ENCODE data around the gene PEX14.

Gene PEX14

DNA sequence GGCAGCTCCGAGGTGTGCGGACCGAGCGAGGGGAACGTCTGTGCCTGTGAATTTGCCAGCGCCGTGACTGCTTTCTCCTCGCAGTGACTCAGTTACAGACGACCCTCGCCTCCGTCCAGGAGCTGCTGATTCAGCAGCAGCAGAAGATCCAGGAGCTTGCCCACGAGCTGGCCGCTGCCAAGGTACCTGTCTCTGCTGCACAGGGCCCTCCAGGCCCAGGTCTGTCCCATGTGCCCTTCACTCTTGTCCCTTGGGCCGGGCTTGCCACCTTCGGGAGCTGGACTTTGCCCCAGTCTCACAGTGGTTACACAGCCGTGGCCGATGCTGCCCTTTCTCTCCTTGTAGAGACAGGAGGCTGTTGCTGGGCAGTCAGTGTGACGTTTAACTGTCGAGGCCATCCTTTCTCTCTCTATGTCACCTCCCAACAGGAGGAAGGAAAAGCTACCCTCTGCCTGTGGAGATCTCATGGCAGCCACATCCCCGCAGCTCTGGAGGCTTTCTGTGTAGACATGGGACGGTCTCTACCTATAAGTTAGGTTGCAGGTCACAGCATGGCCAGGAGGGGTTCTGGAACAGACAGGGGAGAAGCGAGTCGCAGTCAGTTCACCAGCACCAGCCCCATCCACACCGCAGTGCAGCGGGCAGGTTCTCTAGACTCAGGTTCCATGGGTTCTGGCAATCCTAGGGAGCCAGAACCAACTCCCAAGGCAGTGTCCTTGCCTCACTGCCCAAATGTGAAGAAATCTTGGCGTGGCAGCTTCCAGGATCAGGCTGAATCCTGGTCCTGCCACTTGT, 149.7 kb downstream of the PEX14 start:
- DNase-seq = no peak

DNA sequence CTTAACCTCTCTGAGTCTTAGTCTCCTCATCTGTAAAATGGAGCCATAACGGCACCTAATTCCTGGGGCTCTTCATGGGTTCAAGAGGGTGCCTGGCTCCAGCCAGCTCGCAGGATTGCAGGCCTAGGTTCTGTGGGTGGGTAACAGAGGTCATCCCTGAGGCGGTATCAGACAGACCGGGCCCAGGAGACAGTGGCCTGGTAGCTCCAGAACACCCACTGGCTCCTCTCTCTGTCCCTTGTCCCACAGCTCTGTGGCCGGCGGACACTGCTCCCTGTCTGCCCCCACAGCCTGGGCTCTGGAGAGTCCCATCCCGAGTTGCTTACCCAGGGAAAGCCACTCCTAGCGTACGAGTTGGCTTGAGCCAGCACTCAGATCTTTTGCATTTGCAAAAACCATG, 150.3 kb downstream of the PEX14 start:
- DNase-seq = no peak

DNA sequence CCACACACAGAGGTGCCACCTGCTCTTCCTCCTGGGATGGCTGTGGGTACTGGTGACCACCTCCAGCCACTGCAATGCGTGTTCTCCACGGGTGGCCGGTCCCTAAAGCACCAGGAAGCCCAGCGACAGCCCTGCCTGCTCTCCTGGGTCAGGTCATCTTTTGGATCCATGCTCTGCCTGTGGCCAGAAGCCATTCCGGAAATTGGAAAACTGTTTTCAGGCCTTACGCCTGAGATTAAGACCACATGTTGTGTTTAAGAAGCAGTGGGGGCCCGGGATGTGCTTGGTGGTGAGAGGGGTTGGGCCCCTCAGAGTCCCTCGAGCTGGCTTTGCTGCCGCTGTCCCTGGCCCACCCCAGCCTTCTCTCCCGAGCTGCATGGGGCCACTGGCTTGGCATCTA, 150.8 kb downstream of the PEX14 start:
- no peak for DNase-seq

DNA sequence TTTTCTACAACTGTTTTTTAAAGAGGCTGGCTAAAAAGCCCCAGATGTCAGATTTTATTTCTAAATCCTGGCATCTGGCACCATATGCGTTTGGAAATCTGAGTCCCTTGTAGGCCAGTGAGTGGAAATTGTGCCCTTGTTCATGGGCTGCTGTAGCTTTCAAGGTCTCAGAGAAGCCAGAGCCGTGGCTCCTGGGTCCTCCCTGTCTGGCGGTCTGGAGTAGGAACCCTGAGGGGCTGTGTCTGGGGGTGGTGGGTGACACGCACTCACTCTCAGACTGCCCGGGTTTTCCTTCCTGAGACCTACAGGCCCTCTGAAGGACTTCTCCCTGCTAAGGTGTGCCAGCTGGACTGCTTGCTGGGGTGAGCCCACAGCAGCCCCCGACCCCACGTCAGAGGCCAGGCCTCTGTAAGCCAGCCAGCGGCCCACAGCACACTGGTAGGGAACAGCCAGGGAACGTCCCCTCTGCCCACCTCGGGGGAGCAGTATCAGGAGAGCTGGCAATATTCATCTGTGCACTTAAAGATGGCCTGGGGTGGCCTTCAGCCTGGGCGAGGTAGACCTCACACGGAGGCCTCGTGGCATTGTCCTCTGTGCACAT, 151.5 kb downstream of the PEX14 start:
- no peak for DNase-seq

DNA sequence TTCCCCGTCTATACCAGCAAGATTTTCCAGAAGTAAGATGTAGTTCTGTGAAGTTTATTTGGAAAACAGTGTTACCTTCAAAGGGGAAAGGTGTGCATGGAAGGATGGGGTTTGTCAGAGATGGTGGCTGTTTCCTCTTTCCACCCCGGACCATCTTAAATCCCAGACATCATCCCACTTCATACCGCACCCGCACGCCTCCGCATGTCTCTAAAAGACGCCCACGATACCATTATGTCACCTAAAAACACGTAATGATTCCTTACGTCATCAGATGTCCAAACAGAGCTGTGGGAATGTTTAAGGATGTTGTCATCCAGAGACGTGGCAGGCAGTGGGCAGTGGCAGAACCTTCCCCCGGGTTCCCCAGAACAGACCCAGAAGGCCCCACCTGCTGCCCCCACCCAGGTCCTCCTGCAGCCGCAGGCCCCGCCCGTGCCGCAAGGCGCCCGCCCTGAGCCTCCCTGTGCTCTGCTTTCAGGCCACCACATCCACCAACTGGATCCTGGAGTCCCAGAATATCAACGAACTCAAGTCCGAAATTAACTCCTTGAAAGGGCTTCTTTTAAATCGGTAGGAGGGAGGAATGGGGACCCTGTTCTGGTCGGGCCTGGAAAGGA, 152.2 kb downstream of the PEX14 start:
- DNase-seq = no peak

DNA sequence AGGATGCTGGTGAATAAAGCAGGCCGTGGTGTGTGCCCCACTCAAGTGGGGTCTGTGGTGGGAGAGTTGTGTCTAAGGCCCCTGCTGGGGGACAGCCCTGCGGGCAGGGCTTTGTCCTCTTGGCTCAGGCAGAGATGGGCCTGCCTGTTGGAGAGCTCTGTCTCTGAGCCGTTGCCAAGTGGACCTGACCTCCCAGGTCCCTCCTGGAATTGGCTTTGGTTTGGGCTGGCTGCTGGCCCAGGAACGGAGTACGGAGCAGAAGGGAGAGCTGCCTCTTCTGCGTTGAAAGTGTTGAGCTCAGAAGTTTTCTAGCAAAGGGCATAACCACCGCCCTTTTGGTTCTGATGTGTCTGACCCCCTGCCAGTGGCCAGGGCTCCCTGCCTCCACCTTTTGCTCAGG, 153.9 kb downstream of the PEX14 start:
- DNase-seq = no peak

DNA sequence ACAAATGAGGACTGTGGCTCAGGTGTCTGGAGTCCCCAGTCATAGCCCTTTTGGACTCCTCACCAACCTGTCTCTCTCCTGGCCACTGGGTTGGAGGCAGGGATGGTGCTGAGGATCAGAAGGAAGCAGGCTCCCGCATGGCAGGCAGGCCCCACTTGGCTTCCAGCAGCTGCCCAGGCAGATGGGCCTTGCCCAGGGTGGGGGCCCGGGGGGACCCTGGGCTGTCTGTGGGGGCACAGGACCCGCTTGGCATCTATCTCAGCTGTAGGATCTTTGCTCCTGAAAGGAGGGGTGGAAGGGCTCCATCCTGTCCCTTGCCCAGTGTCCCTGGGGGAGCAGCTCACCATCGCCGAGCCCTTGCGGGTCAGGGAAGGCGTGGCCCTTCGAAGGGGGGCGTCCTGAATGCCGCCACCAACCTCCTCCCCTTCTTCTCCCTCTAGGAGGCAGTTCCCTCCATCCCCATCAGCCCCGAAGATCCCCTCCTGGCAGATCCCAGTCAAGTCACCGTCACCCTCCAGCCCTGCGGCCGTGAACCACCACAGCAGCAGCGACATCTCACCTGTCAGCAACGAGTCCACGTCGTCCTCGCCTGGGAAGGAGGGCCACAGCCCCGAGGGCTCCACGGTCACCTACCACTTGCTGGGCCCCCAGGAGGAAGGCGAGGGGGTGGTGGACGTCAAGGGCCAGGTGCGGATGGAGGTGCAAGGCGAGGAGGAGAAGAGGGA, 154.5 kb downstream of the PEX14 start:
- DNase-seq = no peak

DNA sequence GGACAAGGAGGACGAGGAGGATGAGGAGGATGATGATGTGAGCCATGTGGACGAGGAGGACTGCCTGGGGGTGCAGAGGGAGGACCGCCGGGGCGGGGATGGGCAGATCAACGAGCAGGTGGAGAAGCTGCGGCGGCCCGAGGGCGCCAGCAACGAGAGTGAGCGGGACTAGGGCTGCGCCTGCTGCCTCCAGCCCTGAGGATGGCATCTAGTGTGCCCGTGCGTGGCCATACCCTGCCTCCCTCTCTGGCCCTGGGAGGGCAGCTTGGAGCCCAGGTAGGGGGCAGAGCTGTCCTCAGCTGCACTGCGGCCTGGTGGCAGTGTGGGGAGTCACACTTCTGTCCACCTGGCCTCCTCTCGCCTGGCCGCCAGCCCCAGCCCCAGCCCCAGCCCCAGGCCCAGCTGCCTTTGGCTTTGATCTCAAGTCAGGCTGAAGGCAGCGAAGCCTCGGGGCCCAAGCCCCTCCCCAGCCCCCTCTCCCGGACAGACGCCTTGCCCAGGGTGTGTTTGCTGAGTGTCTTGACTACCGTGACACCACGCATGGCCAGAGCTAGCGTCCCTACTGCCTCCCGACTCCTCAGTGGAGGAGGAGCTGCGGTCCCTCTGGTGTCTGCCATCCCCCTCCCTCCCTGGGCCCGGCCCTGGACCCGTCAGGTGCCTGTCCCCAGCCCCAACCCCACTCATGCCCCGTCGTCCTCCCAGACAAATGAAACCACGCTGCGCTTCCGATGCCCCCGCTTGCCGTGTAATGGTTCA, 155.2 kb downstream of the PEX14 start:
- DNase-seq = no peak

DNA sequence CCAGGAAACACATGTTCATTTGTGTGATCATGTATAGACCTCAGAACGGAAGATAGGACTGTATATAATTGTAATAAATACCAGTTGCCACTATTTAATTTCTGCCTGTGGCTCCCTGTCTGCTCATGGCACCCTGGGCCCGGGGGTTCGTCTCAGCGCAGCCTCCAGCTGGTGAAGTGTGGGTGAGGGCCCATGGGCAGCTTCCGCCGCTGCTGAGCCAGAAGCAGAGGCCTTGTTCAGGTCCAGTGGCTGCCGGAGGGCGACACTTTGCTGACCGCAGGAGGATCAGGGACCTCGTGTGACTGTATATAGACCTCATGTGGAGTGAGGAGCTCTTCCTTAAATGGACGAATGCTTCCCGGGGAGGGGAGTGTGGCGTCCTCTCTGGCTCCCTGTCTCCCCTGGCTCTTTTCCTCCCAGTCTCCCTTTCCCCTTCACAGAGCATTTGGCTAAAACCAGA, 155.9 kb downstream of the PEX14 start:
- no peak for DNase-seq

DNA sequence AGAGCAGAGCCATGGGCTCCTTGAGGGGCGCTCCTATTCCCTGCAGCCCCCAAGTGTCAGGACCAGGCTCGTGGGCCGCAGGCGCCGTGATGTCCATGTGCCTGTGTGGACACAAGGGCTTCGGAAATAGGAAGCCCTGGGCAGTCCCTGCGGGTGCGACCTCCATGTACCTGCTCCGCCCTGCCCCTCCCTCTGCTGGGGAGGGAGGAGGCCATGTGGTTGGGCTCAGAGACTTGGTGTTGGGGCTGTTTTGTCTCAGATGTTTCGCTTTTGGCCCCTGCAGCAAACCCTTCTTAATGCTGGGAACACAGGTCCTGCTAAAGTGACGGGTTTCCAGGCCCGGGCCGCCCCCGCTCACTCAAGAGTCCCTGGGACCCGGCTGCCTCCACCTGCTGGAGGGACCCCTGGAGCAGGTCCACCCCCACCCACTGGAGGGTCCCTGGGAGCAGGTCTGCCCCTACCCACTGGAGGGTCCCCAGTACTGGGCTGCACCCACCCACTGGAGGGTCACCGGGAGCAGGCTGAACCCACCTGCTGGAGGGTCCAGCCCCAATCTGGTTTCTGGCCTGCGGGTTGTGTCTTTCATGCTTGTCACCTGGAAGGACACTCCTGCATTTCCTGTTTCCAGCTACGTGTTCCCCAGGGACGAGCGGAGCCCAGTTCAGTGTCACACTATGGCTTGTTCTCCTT, 156.5 kb downstream of the PEX14 start:
- DNase-seq = no peak

DNA sequence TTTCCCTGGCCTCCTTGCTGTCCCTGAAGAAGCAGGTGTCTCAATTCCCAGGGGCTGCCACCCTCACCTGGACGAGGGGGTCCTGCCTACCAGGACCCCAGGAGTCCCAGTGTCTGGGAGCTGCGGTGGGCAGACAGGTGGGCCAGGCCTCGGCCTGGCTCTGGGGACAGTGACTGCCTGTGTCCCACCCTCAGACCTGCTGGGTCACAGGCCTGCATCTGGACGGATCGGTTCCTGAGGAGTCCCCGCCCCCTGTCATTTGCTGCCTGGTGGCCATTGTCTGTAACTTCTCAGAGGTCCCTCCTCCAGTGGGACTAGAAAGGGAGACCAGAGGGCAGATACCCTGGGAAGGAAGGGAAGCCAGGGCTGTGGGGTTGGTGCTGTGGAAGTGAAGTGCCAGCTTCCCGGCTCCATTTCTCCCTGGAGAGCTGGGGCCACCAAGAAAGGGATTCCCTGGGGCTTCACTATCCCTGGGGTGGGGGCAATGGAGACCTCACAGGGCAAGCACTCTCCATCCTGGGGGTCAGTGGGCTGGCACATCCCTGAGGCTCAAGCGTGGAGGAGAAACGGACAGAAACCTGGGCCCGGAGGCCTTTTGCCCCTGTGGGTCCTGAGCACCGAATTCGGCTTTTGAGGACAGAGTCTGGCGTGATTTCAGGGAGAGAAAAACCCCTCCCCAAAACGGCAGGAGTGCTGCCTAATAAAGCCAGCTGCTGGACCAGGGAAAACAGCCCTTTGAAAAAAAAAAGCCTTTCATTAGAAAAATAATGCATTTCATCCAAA, 157.3 kb downstream of the PEX14 start:
- DNase-seq = no peak

DNA sequence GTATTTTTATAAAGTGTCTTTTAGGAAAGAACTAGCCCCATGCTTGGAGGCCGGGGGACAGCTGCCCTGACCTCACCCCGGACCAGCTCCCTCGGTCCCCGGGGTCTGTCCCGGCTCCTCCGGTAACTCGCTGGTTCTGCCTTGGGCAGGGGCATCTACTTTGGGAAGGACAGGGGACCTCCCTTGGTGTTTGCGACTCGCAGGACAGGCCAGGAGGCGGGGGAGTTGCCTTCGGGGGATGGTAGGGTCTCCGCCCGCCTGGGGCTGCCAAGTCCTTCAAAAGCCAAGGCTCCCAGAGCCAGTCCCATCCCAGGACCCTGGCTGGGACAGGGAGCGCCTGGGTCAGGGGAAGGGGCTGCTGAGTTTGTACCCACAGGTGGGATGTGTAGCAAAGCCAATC, 157.9 kb downstream of the PEX14 start:
- no peak for DNase-seq

DNA sequence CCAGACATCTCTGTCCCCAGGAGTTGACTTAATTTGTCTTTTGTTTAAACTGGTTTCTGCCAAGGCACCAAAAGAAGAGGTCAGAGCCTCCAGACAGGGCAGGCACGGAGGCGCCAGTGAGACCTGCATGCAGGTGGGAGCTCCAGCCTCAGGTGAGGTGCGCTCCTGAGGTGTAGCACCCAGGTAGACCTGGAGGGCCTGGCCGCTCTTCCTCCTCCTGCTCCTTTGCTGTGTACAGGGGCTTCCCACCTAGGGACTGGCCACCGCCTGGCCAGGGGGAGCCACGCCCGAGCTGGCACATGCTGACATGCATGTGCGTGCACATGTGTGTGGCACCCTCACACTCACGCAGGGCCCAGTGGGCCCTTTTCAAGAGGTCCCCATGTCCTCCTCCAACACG, 158.7 kb downstream of the PEX14 start:
- no peak for DNase-seq

DNA sequence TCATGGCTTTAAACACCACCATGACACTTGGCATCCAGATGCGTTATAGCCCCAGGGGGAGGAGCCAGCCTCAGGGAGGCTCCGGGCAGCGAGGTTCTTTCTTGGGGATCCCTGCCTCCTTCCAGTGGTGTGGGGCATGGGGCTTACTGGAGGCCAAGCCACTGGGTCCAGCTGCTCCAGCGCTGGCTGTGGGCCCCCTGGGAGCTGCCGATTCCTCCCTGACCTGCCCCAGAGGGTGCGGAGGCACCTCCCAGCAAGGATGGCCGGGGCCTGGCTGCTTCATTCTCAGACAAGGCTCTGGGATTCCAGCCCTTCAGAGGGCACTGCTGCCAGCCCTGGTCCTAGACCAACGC, 159.3 kb downstream of the PEX14 start:
- no peak for DNase-seq

DNA sequence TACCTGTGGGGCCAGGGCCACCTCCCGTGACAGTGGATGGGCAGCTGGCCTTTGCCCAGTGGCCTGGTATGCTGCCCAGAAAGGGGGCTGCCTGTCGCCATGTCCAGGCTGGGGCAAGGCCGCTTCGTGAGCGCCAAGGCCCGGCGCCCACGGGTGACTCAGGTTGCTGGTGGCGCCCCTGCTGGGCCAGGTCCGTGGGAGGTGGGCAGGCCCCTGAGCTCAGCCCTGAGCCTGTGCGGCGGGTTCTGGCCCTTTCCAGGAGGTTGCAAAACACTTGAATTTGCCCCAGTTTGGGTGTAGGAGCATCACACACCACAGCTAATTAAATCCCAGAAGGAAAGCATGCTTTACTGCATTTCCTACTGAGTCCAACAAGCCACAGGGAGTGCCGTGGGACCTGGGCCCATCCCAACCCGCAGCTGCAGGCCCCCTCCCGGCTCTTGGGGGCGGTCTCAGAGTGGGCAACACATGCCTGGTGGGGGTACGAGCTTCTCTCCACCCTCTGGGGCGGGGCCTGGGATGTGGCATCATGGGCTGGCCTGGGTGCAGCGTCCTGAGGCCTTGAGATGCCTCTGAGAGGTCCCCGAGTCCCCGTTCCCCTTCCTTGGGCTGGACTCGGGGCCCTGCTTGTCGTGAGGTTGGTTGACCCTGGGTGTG, 159.8 kb downstream of the PEX14 start:
- DNase-seq = no peak

DNA sequence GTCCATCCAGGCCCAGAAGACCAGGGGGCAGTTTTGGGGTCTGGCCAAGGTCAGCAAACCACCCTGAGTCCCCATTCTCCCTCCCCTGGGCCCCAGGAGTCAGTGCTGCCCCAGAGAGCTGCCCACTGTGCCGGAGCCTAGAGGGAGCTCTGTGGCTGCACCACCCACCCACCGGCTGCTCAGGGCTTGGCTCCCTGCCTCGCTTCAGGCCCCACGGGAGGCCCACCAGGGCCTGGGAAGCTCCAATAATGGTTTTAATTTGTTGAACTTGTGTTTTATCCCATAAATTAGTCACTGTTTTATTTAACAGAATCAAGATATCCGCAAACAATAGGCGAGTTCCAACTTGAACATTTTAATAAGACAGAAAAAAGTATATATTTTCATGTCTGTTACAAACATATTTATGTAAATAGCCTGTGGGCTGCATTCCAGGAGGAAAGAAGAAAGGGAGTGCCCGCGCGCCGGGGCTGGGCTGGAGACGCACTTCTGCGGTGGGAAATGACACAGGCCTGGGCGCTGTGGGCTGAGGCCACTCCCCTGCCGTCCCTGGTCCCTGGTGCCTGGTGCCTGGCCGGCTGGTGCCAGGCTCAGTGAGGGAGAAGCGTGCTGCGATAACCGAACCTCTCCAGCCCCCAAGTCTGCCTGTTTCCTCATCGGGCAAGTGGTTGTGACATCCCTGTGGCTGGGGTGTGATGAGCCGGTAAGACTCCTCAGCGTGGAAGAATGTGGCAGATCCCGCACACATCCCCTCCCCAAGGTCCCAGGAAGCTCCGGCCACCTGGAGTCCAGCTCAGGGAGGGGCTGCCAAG, 160.5 kb downstream of the PEX14 start:
- no peak for DNase-seq

DNA sequence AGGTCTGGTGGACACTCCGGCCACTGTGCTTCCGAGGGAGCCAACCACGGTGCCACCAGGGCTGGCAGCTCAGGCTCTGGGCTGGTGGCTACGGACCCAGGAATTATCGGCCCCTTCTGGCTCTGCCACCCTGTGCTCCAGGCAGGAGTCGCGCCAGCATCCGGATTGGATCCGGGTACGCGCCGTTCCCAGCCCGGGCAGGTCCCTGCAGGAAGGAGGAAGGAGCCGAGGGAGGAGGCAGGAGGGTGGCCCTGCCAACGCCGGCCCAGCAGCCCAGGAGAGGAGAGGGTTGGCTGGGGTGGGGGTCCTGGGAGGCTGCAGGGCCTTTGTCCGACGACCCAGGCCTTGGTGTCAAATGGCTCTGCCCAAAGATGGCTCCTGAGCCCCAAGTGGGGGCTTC, 161.2 kb downstream of the PEX14 start:
- DNase-seq = no peak

DNA sequence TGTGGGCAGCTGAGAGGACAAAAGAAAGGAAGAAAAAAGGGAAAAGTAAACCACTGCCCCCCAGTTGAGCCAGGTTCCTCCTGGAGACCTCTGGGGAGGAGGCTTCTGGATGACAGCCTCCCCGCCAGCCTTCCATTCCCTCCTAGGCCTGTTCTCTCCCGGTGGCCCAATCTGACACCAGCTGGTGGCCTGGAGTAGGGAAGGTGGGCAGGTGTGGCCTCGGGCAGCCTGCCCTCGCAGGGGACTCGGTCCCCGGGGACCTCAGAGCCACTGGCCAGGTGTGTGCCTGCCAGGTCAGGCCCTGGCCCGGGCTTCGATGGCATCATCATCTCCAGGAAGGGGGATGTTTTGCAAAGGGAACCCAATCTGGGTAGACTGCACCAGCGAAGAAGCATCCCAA, 162.7 kb downstream of the PEX14 start:
- no peak for DNase-seq

DNA sequence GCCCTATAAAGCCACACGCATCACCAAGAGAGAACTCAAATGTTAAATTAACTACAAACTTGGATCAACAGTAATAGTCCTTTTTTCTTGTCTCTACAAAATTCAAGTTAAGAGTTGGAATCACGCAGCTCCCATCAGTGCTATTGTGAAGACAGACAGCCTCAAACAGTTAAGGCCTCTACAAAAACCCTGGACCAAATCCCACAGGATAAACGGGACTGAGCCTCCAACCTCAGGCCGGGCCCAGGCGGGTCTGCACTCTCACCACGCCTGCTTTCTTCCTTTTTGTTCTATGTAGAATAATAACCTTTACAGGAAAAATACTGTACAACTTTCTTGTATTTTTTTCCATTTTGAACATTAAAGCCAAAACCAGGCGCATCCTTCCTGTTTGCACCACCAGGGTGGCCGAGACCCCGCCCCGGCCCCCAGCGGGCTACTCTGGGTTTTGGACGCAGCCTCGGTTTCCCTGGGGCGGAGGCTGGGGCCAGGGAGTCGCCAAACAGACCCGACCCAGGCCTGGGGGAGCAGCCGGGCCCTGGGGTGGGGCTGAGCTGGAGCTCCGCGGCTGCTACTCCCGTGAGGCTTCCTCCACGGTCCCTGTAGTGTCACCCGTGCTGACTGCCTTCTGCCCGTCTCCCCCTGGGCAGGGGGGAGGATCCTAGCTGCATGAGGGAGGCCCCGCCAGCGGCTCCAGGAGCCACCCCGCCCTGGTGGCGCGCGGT, 163.2 kb downstream of the PEX14 start:
- DNase-seq = no peak

Data from NCI-H1048 (cell line).